Stimulated activated CD8-positive, alpha-beta memory T cell treated with anti-CD3 and anti-CD28 coated beads, Interleukin-4, amount 100 ng/mL, for 1 hour (primary cell): ENCODE data around the gene GTF3C4.
"Not testable (repeated sequence)": the region's sequence is repeated elsewhere in the genome, so short reads cannot be mapped to it uniquely, and the experiment has no call there.

Source experiments
- DNase-seq, 2 donors: peaks; one replicate each; pipeline ENCODE4 v3.0.0-alpha.2; 2020; ENCODE audit warnings: low read depth in 2 of 2, low spot score in 1 of 2

GTF3C4 gene

GRCh38 chr9:132698989-132699388 lies 28.7 kb downstream of the GTF3C4 start:
- DNase-seq, result no peak

- no peak for DNase-seq
These were observed 29.7 kb downstream of the GTF3C4 start for GRCh38 chr9:132699956-132700355.

- DNase-seq, result no peak
These were observed 32.0 kb downstream of the GTF3C4 start for GRCh38 chr9:132702254-132702653.

- DNase-seq, result no peak
These were observed 33.1 kb downstream of the GTF3C4 start for GRCh38 chr9:132703336-132703735.

GRCh38 chr9:132708239-132708638 lies 38.0 kb downstream of the GTF3C4 start:
- DNase-seq, result no peak

- DNase-seq, result no peak
These were observed 38.6 kb downstream of the GTF3C4 start for GRCh38 chr9:132708769-132709430.

- DNase-seq, result no peak
These were observed 40.1 kb downstream of the GTF3C4 start for GRCh38 chr9:132710333-132710732.

GRCh38 chr9:132711152-132711551 lies 40.9 kb downstream of the GTF3C4 start:
- DNase-seq, result not testable (repeated sequence)

GRCh38 chr9:132711846-132712245 lies 41.6 kb downstream of the GTF3C4 start:
- no peak for DNase-seq

GRCh38 chr9:132712753-132713152 lies 42.5 kb downstream of the GTF3C4 start:
- no peak for DNase-seq

GRCh38 chr9:132716007-132716406 lies 45.7 kb downstream of the GTF3C4 start:
- DNase-seq, result no peak

GRCh38 chr9:132717326-132717945 lies 47.2 kb downstream of the GTF3C4 start:
- no peak for DNase-seq

GRCh38 chr9:132718381-132718928 lies 48.2 kb downstream of the GTF3C4 start:
- not testable (repeated sequence) for DNase-seq

GRCh38 chr9:132721661-132722060 lies 51.4 kb downstream of the GTF3C4 start:
- no peak for DNase-seq

- no peak for DNase-seq
These were observed 52.4 kb downstream of the GTF3C4 start for GRCh38 chr9:132722564-132723065.

GRCh38 chr9:132723809-132724208 lies 53.5 kb downstream of the GTF3C4 start:
- DNase-seq, result no peak

- no peak for DNase-seq
These were observed 55.0 kb downstream of the GTF3C4 start for GRCh38 chr9:132725306-132725705.

- DNase-seq, result no peak
These were observed 56.4 kb downstream of the GTF3C4 start for GRCh38 chr9:132726576-132727130.

- no peak for DNase-seq
These were observed 57.8 kb downstream of the GTF3C4 start for GRCh38 chr9:132728071-132728470.

GRCh38 chr9:132728497-132728896 lies 58.2 kb downstream of the GTF3C4 start:
- no peak for DNase-seq

- no peak for DNase-seq
These were observed 59.1 kb downstream of the GTF3C4 start for GRCh38 chr9:132729235-132729890.
